Uterus (tissue), 2 donors: ENCODE data around the gene FABP2.

Source experiments
- POLR2A ChIP-seq, 2 donors: fragments of 450-650 bp; IDR thresholded peaks; one replicate each; pipeline ENCODE4 v1.6.1; 2016; ENCODE audit warnings: antibody characterized with exemption in 2 of 2, mild to moderate bottlenecking in 1 of 2, moderate library complexity in 1 of 2
- TF ChIP-seq, protein P1 (sequence below), 4 experiments: fragments of 200-600 bp in 2 of 4; fragments of 450-650 bp in 2 of 4; sonication (generic) in 2 of 4; IDR thresholded peaks; one replicate each; pipeline ENCODE4 v1.5.1; 2016 to 2019; ENCODE audit warnings: antibody characterized with exemption in 4 of 4, mild to moderate bottlenecking in 2 of 4, moderate library complexity in 1 of 4

DNA sequence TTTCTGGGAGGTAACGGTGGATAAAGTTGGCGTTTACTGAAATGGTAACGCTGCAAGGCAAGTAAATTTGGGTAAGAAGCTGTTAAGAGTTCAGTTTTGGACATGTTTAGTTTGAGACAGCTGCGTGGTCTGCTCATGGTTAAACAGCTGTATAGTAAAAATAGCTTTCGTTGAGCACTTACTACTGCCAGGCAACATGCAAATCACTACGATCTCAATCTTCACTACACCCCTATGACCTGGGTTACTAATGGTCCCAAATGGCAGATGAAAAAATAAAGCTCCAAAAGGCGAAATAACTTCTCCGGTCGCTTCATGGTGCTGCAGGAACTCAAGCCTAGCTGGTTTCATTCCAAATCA lies 22.2 kb downstream of the FABP2 start:
- TF ChIP-seq, protein P1, sequence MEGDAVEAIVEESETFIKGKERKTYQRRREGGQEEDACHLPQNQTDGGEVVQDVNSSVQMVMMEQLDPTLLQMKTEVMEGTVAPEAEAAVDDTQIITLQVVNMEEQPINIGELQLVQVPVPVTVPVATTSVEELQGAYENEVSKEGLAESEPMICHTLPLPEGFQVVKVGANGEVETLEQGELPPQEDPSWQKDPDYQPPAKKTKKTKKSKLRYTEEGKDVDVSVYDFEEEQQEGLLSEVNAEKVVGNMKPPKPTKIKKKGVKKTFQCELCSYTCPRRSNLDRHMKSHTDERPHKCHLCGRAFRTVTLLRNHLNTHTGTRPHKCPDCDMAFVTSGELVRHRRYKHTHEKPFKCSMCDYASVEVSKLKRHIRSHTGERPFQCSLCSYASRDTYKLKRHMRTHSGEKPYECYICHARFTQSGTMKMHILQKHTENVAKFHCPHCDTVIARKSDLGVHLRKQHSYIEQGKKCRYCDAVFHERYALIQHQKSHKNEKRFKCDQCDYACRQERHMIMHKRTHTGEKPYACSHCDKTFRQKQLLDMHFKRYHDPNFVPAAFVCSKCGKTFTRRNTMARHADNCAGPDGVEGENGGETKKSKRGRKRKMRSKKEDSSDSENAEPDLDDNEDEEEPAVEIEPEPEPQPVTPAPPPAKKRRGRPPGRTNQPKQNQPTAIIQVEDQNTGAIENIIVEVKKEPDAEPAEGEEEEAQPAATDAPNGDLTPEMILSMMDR (IDR thresholded peaks at IDR 0.05), result no peak
- TF ChIP-seq POLR2A (IDR thresholded peaks at IDR 0.05), result no peak
